22Rv1 (cell line): ENCODE results near the gene CDYL.
"Not testable (repeated sequence)": the region's sequence is repeated elsewhere in the genome, so short reads cannot be mapped to it uniquely, and the experiment has no call there.

Experiments used
- H3K27ac ChIP-seq: fragments of 450-650 bp; 2 replicates; pipeline ENCODE4 v1.5.1; 2017
- CTCF ChIP-seq: fragments of 450-650 bp; IDR thresholded peaks from 2 replicates; pipeline ENCODE4 v1.5.1; 2017; ENCODE audit warnings: mild to moderate bottlenecking
- ZFX ChIP-seq: fragments of 450-650 bp; IDR thresholded peaks from 2 replicates; pipeline ENCODE4 v1.6.1; 2017; ENCODE audit warnings: antibody characterized with exemption, borderline replicate concordance

The CDYL gene

GRCh38 chr6:4840169-4840568, 64.0 kb downstream of the CDYL start:
- no peak overlapping the region for H3K27ac ChIP-seq
- no peak for TF ChIP-seq ZFX
- no peak for TF ChIP-seq CTCF

GRCh38 chr6:4844108-4844507, 67.9 kb downstream of the CDYL start:
- no peak overlapping the region for H3K27ac ChIP-seq
- TF ChIP-seq ZFX (no peak), CTCF (peak; percentile 74)

- TF ChIP-seq CTCF (no peak), ZFX (no peak)
- H3K27ac ChIP-seq = no peak overlapping the region
These were observed 70.2 kb downstream of the CDYL start for GRCh38 chr6:4846387-4846786.

GRCh38 chr6:4848382-4849068, 72.3 kb downstream of the CDYL start:
- no peak overlapping the region for H3K27ac ChIP-seq
- TF ChIP-seq CTCF (peak; percentile 80), ZFX (no peak)

GRCh38 chr6:4849226-4850022, 73.2 kb downstream of the CDYL start:
- no peak overlapping the region for H3K27ac ChIP-seq
- no peak for TF ChIP-seq CTCF
- no peak for TF ChIP-seq ZFX

GRCh38 chr6:4851035-4851434, 74.8 kb downstream of the CDYL start:
- TF ChIP-seq ZFX (no peak), CTCF (no peak)
- no peak overlapping the region for H3K27ac ChIP-seq

- H3K27ac ChIP-seq = not testable (repeated sequence)
These were observed 76.0 kb downstream of the CDYL start for GRCh38 chr6:4852186-4852585.

GRCh38 chr6:4852938-4853337, 76.7 kb downstream of the CDYL start:
- H3K27ac ChIP-seq = no peak overlapping the region
- TF ChIP-seq CTCF (no peak), ZFX (no peak)
